Liver (tissue), 9 donors: ENCODE data around the gene RPP14. TPM values are rescaled to one million over a fixed set of nuclear protein-coding genes. Genes with fewer than 3 reads are reported as not detected.

Source experiments
- DNase-seq: peaks from one replicate; pipeline ENCODE4 v3.0.0-alpha.2; 2017; ENCODE audit warnings: low spot score
- H3K27ac ChIP-seq, 2 donors: one replicate each; pipeline ENCODE4 v1.7.0; 2013; ENCODE audit warnings: inconsistent platforms in 2 of 2, low read length in 2 of 2, control low read depth in 1 of 2, low read depth in 1 of 2, mild to moderate bottlenecking in 1 of 2
- H3K27me3 ChIP-seq, 4 donors: one replicate each; pipeline versions ENCODE4 v1.6.1 to v1.7.0; 2013; ENCODE audit warnings: low read length in 3 of 4, inconsistent platforms in 1 of 4, mild to moderate bottlenecking in 1 of 4, moderate library complexity in 1 of 4; ENCODE audit not compliant: control insufficient read depth in 4 of 4, insufficient read depth in 4 of 4
- H3K36me3 ChIP-seq, 4 donors: one replicate each; pipeline versions ENCODE4 v1.6.1 to v1.7.0; 2013; ENCODE audit warnings: low read length in 3 of 4, mild to moderate bottlenecking in 3 of 4, low read depth in 1 of 4, moderate library complexity in 1 of 4; ENCODE audit not compliant: control insufficient read depth in 4 of 4, insufficient read depth in 3 of 4
- H3K4me1 ChIP-seq, 4 donors: one replicate each; pipeline versions ENCODE4 v1.6.1 to v1.7.0; 2013; ENCODE audit warnings: low read length in 3 of 4, mild to moderate bottlenecking in 3 of 4, moderate library complexity in 1 of 4; ENCODE audit not compliant: control insufficient read depth in 4 of 4, insufficient read depth in 4 of 4
- H3K4me3 ChIP-seq, 3 donors: one replicate each; pipeline versions ENCODE4 v1.6.1 to v1.7.0; 2013; ENCODE audit warnings: low read length in 3 of 3, control low read depth in 1 of 3, low read depth in 1 of 3, mild to moderate bottlenecking in 1 of 3
- H3K9ac ChIP-seq, 2 donors: one replicate each; pipeline ENCODE4 v1.7.0; 2013; ENCODE audit warnings: low read length in 2 of 2, mild to moderate bottlenecking in 2 of 2, moderate library complexity in 2 of 2, control low read depth in 1 of 2, low read depth in 1 of 2
- H3K9me3 ChIP-seq, 4 donors: one replicate each; pipeline versions ENCODE4 v1.6.1 to v1.7.0; 2013; ENCODE audit warnings: low read length in 3 of 4; ENCODE audit not compliant: control insufficient read depth in 4 of 4
- ATF3 ChIP-seq: IDR thresholded peaks from 2 replicates; pipeline ENCODE4 v1.6.1; 2016; ENCODE audit warnings: antibody characterized with exemption
- CTCF ChIP-seq: fragments of 150-350 bp; IDR thresholded peaks from 2 replicates; pipeline ENCODE4 v1.5.1; 2017; ENCODE audit warnings: improper control_type of control experiment, low read depth, low read length; ENCODE audit not compliant: missing input control
- EGR1 ChIP-seq, 2 donors: IDR thresholded peaks; 2 replicates each; pipeline ENCODE4 v1.6.1; 2016 to 2018; ENCODE audit warnings: antibody characterized with exemption in 2 of 2, low read depth in 2 of 2
- FOXA1 ChIP-seq: IDR thresholded peaks from 2 replicates; pipeline ENCODE4 v1.6.1; 2016; ENCODE audit warnings: antibody characterized with exemption
- FOXA2 ChIP-seq: IDR thresholded peaks from 2 replicates; pipeline ENCODE4 v1.6.1; 2016; ENCODE audit warnings: antibody characterized with exemption
- GABPA ChIP-seq, 2 donors: IDR thresholded peaks in 1 of 2; conservative IDR thresholded peaks in 1 of 2; 2 replicates each; pipeline ENCODE4 v1.6.1; 2016; ENCODE audit warnings: antibody characterized with exemption in 2 of 2, mild to moderate bottlenecking in 1 of 2, moderate library complexity in 1 of 2
- HNF4A ChIP-seq, 2 donors: conservative IDR thresholded peaks; 2 replicates each; pipeline ENCODE4 v1.6.1; 2016; ENCODE audit warnings: antibody characterized with exemption in 2 of 2, mild to moderate bottlenecking in 2 of 2
- JUND ChIP-seq, 2 donors: IDR thresholded peaks; 2 replicates each; pipeline ENCODE4 v1.6.1; 2016; ENCODE audit warnings: antibody characterized with exemption in 2 of 2
- MAX ChIP-seq: IDR thresholded peaks from 2 replicates; pipeline ENCODE4 v1.6.1; 2016; ENCODE audit warnings: antibody characterized with exemption
- NR2F2 ChIP-seq: IDR thresholded peaks from 2 replicates; pipeline ENCODE4 v1.6.1; 2016; ENCODE audit warnings: antibody characterized with exemption
- RAD21 ChIP-seq, 2 donors: IDR thresholded peaks; 2 replicates each; pipeline ENCODE4 v1.6.1; 2016; ENCODE audit warnings: antibody characterized with exemption in 2 of 2, mild to moderate bottlenecking in 2 of 2
- RXRA ChIP-seq, 2 donors: IDR thresholded peaks; 2 replicates each; pipeline ENCODE4 v1.6.1; 2017 to 2018; ENCODE audit warnings: antibody characterized with exemption in 2 of 2, mild to moderate bottlenecking in 1 of 2
- SP1 ChIP-seq: IDR thresholded peaks from 2 replicates; pipeline ENCODE4 v1.6.1; 2018; ENCODE audit warnings: antibody characterized with exemption, mild to moderate bottlenecking
- TAF1 ChIP-seq: conservative IDR thresholded peaks from 2 replicates; pipeline ENCODE4 v1.6.1; 2016; ENCODE audit warnings: antibody characterized with exemption, mild to moderate bottlenecking
- YY1 ChIP-seq: IDR thresholded peaks from 2 replicates; pipeline ENCODE4 v1.6.1; 2016; ENCODE audit warnings: antibody characterized with exemption, mild to moderate bottlenecking
- WGBS: extraction: QIAGEN DNeasy Blood & Tissue Kit; methylation state at CpG from one replicate; pipeline ENCODE4 v1.1.7; 2013; 5-methylcytosine and 5-hydroxymethylcytosine counted together
- polyA plus RNA-seq, 2 donors: library from polyadenylated mRNA; stranded (reverse) in 1 of 2; unstranded in 1 of 2; fragments of 200-250 nt in 1 of 2; fragments of >200 nt in 1 of 2; fragmentation: Nextera tagmentation in 1 of 2; extraction: Ambion mirVana in 1 of 2; gene quantifications; one replicate each; pipeline versions ENCODE4 v1.2.1 to v1.2.3, GENCODE V29; 2013 to 2015
- total RNA-seq, 2 donors: library from RNA; depleted of rRNA; stranded (reverse); fragments of >200 nt; gene quantifications; one replicate each; pipeline ENCODE4 v1.2.3, GENCODE V29; 2014
- TF ChIP-seq, protein P1 (sequence below): IDR thresholded peaks from 2 replicates; pipeline ENCODE4 v1.6.1; 2016; ENCODE audit warnings: antibody characterized with exemption, mild to moderate bottlenecking
- TF ChIP-seq, protein P2 (sequence below): IDR thresholded peaks from 2 replicates; pipeline ENCODE4 v1.6.1; 2016; ENCODE audit warnings: antibody characterized with exemption
- donor health status: healthy.
- donor health status: healthy.
- donor health status: healthy.
- donor health status: healthy.
- donor health status: healthy.

The RPP14 gene
- total and polyA plus RNA-seq, 4 donors: 7.4 to 13.7 (median 10.1) TPM

DNA sequence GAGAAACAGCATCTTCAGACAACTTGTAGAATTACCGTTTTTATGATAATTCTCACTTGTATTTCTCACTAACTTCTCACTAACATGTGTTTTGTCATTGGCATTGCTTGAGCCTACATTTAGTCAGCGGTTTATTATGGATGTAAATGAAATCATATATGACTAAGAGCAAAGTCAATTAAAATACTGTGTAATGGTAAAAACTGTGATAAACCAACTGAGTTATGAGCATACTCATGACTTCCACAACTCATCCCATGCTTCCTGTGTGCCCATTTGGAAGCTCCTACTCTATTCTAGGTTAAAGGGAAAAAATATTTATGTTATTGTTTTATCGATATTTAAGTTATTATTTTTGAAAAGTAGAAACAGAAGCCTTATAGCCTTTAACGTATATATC is 39.4 kb downstream of the RPP14 start:
- DNase-seq: no peak
- Histone ChIP-seq H3K27ac (no peak overlapping the region), H3K36me3 (peaks cover 0 to 3% (median 0%) of the 10 kb centered on the region in 4 donors), H3K4me1 (peaks cover 0 to 9% (median 4%) of the 10 kb centered on the region in 4 donors), H3K9me3 (no peaks in the 10 kb centered on the region), H3K9ac (no peak overlapping the region), H3K27me3 (no peaks in the 10 kb centered on the region), H3K4me3 (no peak overlapping the region)
- TF ChIP-seq NR2F2 (no peak), FOXA2 (no peak), GABPA (IDR thresholded peaks at IDR 0.05 in 1 of 2, conservative IDR thresholded peaks at IDR 0.05 in 1 of 2) (no peak), TAF1 (no peak), YY1 (no peak), JUND (IDR thresholded peaks at IDR 0.05) (no peak), RXRA (IDR thresholded peaks at IDR 0.05) (no peak), ATF3 (no peak), SP1 (no peak), FOXA1 (no peak), CTCF (no peak)
- TF ChIP-seq, protein P1, sequence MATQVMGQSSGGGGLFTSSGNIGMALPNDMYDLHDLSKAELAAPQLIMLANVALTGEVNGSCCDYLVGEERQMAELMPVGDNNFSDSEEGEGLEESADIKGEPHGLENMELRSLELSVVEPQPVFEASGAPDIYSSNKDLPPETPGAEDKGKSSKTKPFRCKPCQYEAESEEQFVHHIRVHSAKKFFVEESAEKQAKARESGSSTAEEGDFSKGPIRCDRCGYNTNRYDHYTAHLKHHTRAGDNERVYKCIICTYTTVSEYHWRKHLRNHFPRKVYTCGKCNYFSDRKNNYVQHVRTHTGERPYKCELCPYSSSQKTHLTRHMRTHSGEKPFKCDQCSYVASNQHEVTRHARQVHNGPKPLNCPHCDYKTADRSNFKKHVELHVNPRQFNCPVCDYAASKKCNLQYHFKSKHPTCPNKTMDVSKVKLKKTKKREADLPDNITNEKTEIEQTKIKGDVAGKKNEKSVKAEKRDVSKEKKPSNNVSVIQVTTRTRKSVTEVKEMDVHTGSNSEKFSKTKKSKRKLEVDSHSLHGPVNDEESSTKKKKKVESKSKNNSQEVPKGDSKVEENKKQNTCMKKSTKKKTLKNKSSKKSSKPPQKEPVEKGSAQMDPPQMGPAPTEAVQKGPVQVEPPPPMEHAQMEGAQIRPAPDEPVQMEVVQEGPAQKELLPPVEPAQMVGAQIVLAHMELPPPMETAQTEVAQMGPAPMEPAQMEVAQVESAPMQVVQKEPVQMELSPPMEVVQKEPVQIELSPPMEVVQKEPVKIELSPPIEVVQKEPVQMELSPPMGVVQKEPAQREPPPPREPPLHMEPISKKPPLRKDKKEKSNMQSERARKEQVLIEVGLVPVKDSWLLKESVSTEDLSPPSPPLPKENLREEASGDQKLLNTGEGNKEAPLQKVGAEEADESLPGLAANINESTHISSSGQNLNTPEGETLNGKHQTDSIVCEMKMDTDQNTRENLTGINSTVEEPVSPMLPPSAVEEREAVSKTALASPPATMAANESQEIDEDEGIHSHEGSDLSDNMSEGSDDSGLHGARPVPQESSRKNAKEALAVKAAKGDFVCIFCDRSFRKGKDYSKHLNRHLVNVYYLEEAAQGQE: no peak
- TF ChIP-seq, protein P2, sequence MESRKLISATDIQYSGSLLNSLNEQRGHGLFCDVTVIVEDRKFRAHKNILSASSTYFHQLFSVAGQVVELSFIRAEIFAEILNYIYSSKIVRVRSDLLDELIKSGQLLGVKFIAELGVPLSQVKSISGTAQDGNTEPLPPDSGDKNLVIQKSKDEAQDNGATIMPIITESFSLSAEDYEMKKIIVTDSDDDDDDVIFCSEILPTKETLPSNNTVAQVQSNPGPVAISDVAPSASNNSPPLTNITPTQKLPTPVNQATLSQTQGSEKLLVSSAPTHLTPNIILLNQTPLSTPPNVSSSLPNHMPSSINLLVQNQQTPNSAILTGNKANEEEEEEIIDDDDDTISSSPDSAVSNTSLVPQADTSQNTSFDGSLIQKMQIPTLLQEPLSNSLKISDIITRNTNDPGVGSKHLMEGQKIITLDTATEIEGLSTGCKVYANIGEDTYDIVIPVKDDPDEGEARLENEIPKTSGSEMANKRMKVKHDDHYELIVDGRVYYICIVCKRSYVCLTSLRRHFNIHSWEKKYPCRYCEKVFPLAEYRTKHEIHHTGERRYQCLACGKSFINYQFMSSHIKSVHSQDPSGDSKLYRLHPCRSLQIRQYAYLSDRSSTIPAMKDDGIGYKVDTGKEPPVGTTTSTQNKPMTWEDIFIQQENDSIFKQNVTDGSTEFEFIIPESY: no peak
- 98% methylated on average over 4 of the region's 4 CpGs for WGBS

- H3K27ac ChIP-seq: no peak overlapping the region
- no peak overlapping the region for H3K9ac ChIP-seq
- no peaks in the 10 kb centered on the region for H3K36me3 ChIP-seq
- peaks cover 0 to 9% (median 4%) of the 10 kb centered on the region in 4 donors for H3K4me1 ChIP-seq
- H3K4me3 ChIP-seq: no peak overlapping the region
- H3K9me3 ChIP-seq: no peaks in the 10 kb centered on the region
- no peaks in the 10 kb centered on the region for H3K27me3 ChIP-seq
- whole genome bisulfite sequencing: 74% methylated on average over 2 of the region's 2 CpGs
- no peak for DNase-seq
- no peak for TF ChIP-seq HNF4A (conservative IDR thresholded peaks at IDR 0.05)
- TF ChIP-seq, protein P1: no peak
- TF ChIP-seq TAF1: no peak
- no peak for TF ChIP-seq FOXA2
- no peak for TF ChIP-seq NR2F2
- no peak for TF ChIP-seq EGR1 (IDR thresholded peaks at IDR 0.05; ENCODE audit: low read depth in 2 of 2)
- TF ChIP-seq YY1: no peak
- TF ChIP-seq SP1: no peak
- TF ChIP-seq RXRA (IDR thresholded peaks at IDR 0.05): no peak
- TF ChIP-seq RAD21 (IDR thresholded peaks at IDR 0.05): no peak
- no peak for TF ChIP-seq MAX
- no peak for TF ChIP-seq CTCF
Measured at GRCh38 chr3:58346368-58346767, 40.3 kb downstream of the RPP14 start.
